ENCODE measurements around the gene CORO7. TPM values are rescaled to one million over a fixed set of nuclear protein-coding genes. Genes with fewer than 3 reads are reported as not detected.

The CORO7 gene
- total RNA-seq, 1 donor from 2014 or later: 35.1 TPM

DNA sequence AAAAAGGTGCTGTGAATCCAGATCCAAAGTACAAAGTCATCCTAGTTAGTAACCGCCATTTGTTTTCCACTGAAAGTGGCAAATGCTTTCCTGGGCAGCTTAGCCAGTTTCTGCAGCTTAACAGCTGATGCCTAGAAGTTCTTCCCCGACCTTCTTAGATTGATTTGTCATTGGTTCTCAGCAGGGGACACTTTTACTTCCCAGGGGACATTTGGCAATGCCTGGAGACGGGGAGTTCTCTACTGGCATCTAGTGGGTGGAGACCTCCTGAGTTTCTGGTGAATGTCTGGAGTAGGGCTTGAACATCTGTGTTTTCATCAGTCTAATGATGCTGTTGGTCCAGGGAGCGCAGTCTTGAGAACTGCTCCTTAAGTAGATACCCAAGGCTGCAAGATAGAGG is 16.8 kb upstream of the CORO7 start:
- no peaks in the 10 kb centered on the region for H3K27me3 Mint-ChIP-seq (ENCODE audit: low read depth)
- no peak overlapping the region for H3K4me3 Mint-ChIP-seq
- H3K36me3 Mint-ChIP-seq: peaks cover 28% of the 10 kb centered on the region
- H3K27ac Mint-ChIP-seq: no peak overlapping the region
- TF ChIP-seq, protein P1, sequence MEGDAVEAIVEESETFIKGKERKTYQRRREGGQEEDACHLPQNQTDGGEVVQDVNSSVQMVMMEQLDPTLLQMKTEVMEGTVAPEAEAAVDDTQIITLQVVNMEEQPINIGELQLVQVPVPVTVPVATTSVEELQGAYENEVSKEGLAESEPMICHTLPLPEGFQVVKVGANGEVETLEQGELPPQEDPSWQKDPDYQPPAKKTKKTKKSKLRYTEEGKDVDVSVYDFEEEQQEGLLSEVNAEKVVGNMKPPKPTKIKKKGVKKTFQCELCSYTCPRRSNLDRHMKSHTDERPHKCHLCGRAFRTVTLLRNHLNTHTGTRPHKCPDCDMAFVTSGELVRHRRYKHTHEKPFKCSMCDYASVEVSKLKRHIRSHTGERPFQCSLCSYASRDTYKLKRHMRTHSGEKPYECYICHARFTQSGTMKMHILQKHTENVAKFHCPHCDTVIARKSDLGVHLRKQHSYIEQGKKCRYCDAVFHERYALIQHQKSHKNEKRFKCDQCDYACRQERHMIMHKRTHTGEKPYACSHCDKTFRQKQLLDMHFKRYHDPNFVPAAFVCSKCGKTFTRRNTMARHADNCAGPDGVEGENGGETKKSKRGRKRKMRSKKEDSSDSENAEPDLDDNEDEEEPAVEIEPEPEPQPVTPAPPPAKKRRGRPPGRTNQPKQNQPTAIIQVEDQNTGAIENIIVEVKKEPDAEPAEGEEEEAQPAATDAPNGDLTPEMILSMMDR (IDR thresholded peaks at IDR 0.05; ENCODE audit: unreplicated experiment): no peak
- DNase-seq (ENCODE audit: low spot score in 2 of 2, unreplicated experiment in 2 of 2): no peak
- peaks cover 3% of the 10 kb centered on the region for H3K4me1 Mint-ChIP-seq
- H3K9me3 Mint-ChIP-seq: no peaks in the 10 kb centered on the region

DNA sequence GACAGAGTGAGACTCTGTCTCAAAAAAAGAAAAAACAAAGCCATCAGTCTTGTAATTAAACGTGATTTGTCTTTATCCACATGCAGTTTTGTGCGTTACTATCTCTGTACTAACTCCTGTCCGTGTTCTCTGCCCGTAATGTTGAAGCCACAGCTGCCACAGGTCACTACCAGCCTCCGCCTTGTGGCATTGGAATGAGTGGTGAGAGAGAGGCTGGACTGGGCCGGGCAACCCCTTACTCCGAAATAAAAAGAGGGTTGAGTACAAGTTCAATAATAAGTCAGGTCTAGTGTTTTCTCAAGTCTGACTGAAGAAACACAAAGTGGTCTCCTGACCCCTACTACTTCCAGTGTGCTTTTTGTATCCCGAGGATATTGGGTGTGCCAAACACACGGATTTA is 14.6 kb upstream of the CORO7 start:
- DNase-seq (ENCODE audit: low spot score in 2 of 2, unreplicated experiment in 2 of 2): no peak
- Mint-ChIP-seq H3K4me3 (no peak overlapping the region), H3K27ac (no peak overlapping the region), H3K4me1 (peaks cover 17% of the 10 kb centered on the region), H3K27me3 (ENCODE audit: low read depth) (no peaks in the 10 kb centered on the region), H3K9me3 (no peaks in the 10 kb centered on the region), H3K36me3 (peaks cover 21% of the 10 kb centered on the region)
- TF ChIP-seq, protein P1 (IDR thresholded peaks at IDR 0.05; ENCODE audit: unreplicated experiment): no peak

- TF ChIP-seq, protein P1 (IDR thresholded peaks at IDR 0.05; ENCODE audit: unreplicated experiment): no peak
- Mint-ChIP-seq H3K4me3 (no peak overlapping the region), H3K36me3 (peaks cover 19% of the 10 kb centered on the region), H3K9me3 (no peaks in the 10 kb centered on the region), H3K27ac (no peak overlapping the region), H3K27me3 (ENCODE audit: low read depth) (no peaks in the 10 kb centered on the region), H3K4me1 (peaks cover 23% of the 10 kb centered on the region)
- DNase-seq (ENCODE audit: low spot score in 2 of 2, unreplicated experiment in 2 of 2): no peak
Observed at GRCh38 chr16:4428500-4428899, 12.1 kb upstream of the CORO7 start.

GRCh38 chr16:4426722-4427372 is 10.5 kb upstream of the CORO7 start:
- H3K36me3 Mint-ChIP-seq: peaks cover 14% of the 10 kb centered on the region
- no peaks in the 10 kb centered on the region for H3K9me3 Mint-ChIP-seq
- no peak for DNase-seq (ENCODE audit: low spot score in 2 of 2, unreplicated experiment in 2 of 2)
- peak overlapping the region; percentile 98 for H3K4me3 Mint-ChIP-seq
- peak overlapping the region; percentile 95 for H3K27ac Mint-ChIP-seq
- TF ChIP-seq, protein P1 (IDR thresholded peaks at IDR 0.05; ENCODE audit: unreplicated experiment): no peak
- peaks cover 23% of the 10 kb centered on the region for H3K4me1 Mint-ChIP-seq
- no peaks in the 10 kb centered on the region for H3K27me3 Mint-ChIP-seq (ENCODE audit: low read depth)

DNA sequence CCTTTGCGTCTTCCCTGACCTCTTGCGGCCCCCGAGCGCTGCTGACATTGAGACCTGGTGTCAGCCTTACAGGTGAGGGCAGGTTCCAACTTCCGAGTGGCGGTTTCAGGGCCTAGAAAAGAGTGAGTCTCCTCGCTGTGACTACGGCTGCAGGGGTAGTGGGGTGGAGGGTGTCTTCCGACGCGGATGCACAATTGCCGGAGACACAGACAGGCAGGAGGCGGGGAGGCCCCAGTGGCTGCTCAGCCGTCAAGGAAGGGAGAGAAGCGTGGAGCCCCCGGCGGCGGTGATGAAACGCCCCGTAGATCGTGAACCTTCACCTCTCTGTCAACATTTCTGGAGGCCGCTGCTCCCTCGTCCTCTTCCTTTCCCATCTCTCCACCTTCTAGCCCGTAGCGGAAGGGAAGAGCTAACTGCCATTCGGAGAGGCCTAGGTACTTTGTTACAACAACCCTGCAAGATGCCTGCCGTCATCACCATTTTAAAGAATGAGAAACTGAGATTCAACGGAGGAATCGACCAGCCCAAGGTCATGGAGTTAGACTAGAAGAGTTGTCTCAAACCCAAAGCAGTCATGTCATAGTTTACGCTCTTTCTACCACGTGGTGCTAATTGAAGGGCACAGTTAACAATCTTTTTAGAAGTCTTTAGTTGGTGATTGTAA is 9.8 kb upstream of the CORO7 start:
- Mint-ChIP-seq H3K9me3 (no peaks in the 10 kb centered on the region), H3K4me3 (peak overlapping the region; percentile 98), H3K27me3 (ENCODE audit: low read depth) (no peaks in the 10 kb centered on the region), H3K27ac (peak overlapping the region; percentile 95), H3K36me3 (peaks cover 10% of the 10 kb centered on the region), H3K4me1 (peaks cover 23% of the 10 kb centered on the region)
- TF ChIP-seq, protein P1 (IDR thresholded peaks at IDR 0.05; ENCODE audit: unreplicated experiment): no peak
- no peak for DNase-seq (ENCODE audit: low spot score in 2 of 2, unreplicated experiment in 2 of 2)

Measured in mesothelial cell of epicardium (in vitro differentiated cells).